ENCODE data around the gene CEP112. TPM values are rescaled to one million over a fixed set of nuclear protein-coding genes. Genes with fewer than 3 reads are reported as not detected.

The CEP112 gene
- total and polyA plus RNA-seq, 2 of the 8 experiments (the other 6 are each of a cell fraction or from before 2014, with no cell fraction given): 0.62 to 3.1 TPM

DNA sequence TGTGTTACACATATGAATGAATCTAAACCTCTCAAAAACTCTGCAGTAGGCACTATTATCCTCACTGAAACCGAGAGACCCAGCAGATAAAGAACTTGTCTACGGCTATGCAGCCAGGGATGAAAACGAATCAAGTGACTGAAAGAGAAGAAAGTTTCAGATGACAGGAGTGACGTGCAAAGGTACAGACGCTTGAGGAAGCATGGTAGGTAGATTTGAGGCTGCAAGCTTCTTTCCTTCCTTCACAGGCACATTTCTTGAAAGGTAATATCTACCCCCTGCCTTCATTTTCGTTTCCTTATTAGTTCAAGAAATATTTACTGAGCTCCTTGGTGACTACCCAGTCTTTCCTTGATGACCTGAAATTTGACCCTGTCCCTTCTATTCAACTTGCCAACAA, 418.9 kb downstream of the CEP112 start:
- DNase-seq (ENCODE audit: low read depth in 1 of 2, low spot score in 2 of 2): no peak
- peaks cover 0 to 6% (median 2%) of the 10 kb centered on the region in 4 experiments; a peak in 5 of 7 replicates for H3K4me1 ChIP-seq (replicated peaks in 1 of 4; ENCODE audit: control insufficient read depth in 3 of 4, insufficient read depth in 4 of 4, low read length in 3 of 4)
- no peak overlapping the region for H2BK120ac ChIP-seq (replicated peaks; ENCODE audit: low read depth, low read length)
- H3K23ac ChIP-seq (ENCODE audit: insufficient read length): no peak overlapping the region
- H3K14ac ChIP-seq (ENCODE audit: insufficient read length): no peak overlapping the region
- H4K91ac ChIP-seq (replicated peaks; ENCODE audit: insufficient read length, low read length): no peak overlapping the region
- H3K23me2 ChIP-seq (ENCODE audit: low read depth, low read length): no peaks in the 10 kb centered on the region
- no peak overlapping the region for H3K9ac ChIP-seq (replicated peaks in 1 of 4; ENCODE audit: extremely low read depth in 1 of 4, low read depth in 3 of 4, low read length in 3 of 4)
- no peak for FAIRE-seq
- no peak overlapping the region for H3K4me3 ChIP-seq (ENCODE audit: extremely low read depth in 1 of 4, insufficient read depth in 2 of 4, low read depth in 3 of 4, low read length in 4 of 4)
- no peaks in the 10 kb centered on the region; a peak in 1 of 4 replicates for H3K9me3 ChIP-seq (ENCODE audit: insufficient read depth in 2 of 2, low read depth in 1 of 2, low read length in 1 of 2)
- H3K27me3 ChIP-seq (replicated peaks in 1 of 4; ENCODE audit: control insufficient read depth in 3 of 4, extremely low read depth in 1 of 4, insufficient read depth in 3 of 4, low read length in 3 of 4): no peaks in the 10 kb centered on the region; a peak in 1 of 7 replicates
- no peak overlapping the region for H3K4ac ChIP-seq (replicated peaks; ENCODE audit: insufficient read length, low read depth, low read length)
- H3K27ac ChIP-seq (ENCODE audit: low read depth, low read length): no peak overlapping the region
- no peak overlapping the region for H3K4me2 ChIP-seq (ENCODE audit: insufficient read depth in 1 of 2, low read depth in 2 of 2, low read length in 2 of 2)
- no peaks in the 10 kb centered on the region for H3K36me3 ChIP-seq (ENCODE audit: control insufficient read depth in 2 of 4, insufficient read depth in 4 of 4, low read length in 3 of 4)
- no peaks in the 10 kb centered on the region for H4K20me1 ChIP-seq (replicated peaks in 1 of 2; ENCODE audit: control insufficient read depth in 1 of 2, insufficient read depth in 2 of 2, low read length in 2 of 2)
- H4K5ac ChIP-seq (ENCODE audit: insufficient read length, low read depth, low read length): no peak overlapping the region
- 87% methylated on average over 6 of the region's 6 CpGs; no CpG with 5 or more reads in 1 of the 2 experiments for WGBS, 2 experiments (ENCODE audit: extremely low coverage in 1 of 2, insufficient coverage in 1 of 2, insufficient read length in 1 of 2, insufficient replicate concordance in 2 of 2, low coverage in 1 of 2, low lambda C conversion rate in 2 of 2, missing lambda C conversion rate in 1 of 2)
- H3K79me1 ChIP-seq (ENCODE audit: low read depth, low read length): no peaks in the 10 kb centered on the region
- no peak overlapping the region for H2BK20ac ChIP-seq (ENCODE audit: low read length)
- ChIA-PET CTCF (ENCODE audit: partially characterized antibody) (interaction anchor here (1.5 to 3.7 kb wide), 2 partner anchors 23 to 392 kb away, joined by 6 to 35 read pairs; no protein-coding TSS in a partner anchor), POLR2A (ENCODE audit: partially characterized antibody) (no interaction called here)
- H2AK5ac ChIP-seq (ENCODE audit: low read depth, low read length): no peak overlapping the region
- H2BK5ac ChIP-seq (ENCODE audit: low read depth, low read length): no peak overlapping the region
- no peak overlapping the region for H2BK12ac ChIP-seq (ENCODE audit: low read depth, low read length)
- H3K79me2 ChIP-seq (ENCODE audit: control insufficient read depth in 1 of 2, insufficient read depth in 2 of 2, low read length in 2 of 2): no peaks in the 10 kb centered on the region
- H3K56ac ChIP-seq (replicated peaks; ENCODE audit: insufficient read length, low read depth, low read length): no peak overlapping the region
- no peak overlapping the region for H2AFZ ChIP-seq (ENCODE audit: low read length)
- H3K18ac ChIP-seq (ENCODE audit: extremely low read depth, low read length): no peak overlapping the region
- no peak overlapping the region for H2BK15ac ChIP-seq (ENCODE audit: low read length)
- no peak overlapping the region for H4K8ac ChIP-seq (ENCODE audit: extremely low read depth, insufficient read depth, low read length)
- TF ChIP-seq, protein P1, sequence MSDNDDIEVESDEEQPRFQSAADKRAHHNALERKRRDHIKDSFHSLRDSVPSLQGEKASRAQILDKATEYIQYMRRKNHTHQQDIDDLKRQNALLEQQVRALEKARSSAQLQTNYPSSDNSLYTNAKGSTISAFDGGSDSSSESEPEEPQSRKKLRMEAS (IDR thresholded peaks at IDR 0.05): no peak
- TF ChIP-seq JUND (IDR thresholded peaks at IDR 0.05; ENCODE audit: low read length): no peak
- no peak for TF ChIP-seq SP1 (IDR thresholded peaks at IDR 0.05; ENCODE audit: low read depth, low read length)
- no peak for TF ChIP-seq SP4 (IDR thresholded peaks at IDR 0.05; ENCODE audit: low read length)
- TF ChIP-seq, protein P2, sequence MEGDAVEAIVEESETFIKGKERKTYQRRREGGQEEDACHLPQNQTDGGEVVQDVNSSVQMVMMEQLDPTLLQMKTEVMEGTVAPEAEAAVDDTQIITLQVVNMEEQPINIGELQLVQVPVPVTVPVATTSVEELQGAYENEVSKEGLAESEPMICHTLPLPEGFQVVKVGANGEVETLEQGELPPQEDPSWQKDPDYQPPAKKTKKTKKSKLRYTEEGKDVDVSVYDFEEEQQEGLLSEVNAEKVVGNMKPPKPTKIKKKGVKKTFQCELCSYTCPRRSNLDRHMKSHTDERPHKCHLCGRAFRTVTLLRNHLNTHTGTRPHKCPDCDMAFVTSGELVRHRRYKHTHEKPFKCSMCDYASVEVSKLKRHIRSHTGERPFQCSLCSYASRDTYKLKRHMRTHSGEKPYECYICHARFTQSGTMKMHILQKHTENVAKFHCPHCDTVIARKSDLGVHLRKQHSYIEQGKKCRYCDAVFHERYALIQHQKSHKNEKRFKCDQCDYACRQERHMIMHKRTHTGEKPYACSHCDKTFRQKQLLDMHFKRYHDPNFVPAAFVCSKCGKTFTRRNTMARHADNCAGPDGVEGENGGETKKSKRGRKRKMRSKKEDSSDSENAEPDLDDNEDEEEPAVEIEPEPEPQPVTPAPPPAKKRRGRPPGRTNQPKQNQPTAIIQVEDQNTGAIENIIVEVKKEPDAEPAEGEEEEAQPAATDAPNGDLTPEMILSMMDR (IDR thresholded peaks at IDR 0.05; ENCODE audit: control extremely low read depth in 1 of 3, insufficient read depth in 1 of 3, low read depth in 1 of 3, low read length in 3 of 3): no peak
- TF ChIP-seq, protein P3, sequence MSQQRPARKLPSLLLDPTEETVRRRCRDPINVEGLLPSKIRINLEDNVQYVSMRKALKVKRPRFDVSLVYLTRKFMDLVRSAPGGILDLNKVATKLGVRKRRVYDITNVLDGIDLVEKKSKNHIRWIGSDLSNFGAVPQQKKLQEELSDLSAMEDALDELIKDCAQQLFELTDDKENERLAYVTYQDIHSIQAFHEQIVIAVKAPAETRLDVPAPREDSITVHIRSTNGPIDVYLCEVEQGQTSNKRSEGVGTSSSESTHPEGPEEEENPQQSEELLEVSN (IDR thresholded peaks at IDR 0.05): no peak
- no peak for TF ChIP-seq PHF8 (conservative IDR thresholded peaks at IDR 0.05; ENCODE audit: low read depth, low read length)
- no peak for TF ChIP-seq MAFK (IDR thresholded peaks at IDR 0.05; ENCODE audit: low read depth, low read length)
- no peak for TF ChIP-seq SIX5 (IDR thresholded peaks at IDR 0.05; ENCODE audit: low read depth, low read length)
- no peak for TF ChIP-seq BRCA1 (IDR thresholded peaks at IDR 0.05; ENCODE audit: low read depth, low read length)
- no peak for TF ChIP-seq SUZ12 (IDR thresholded peaks at IDR 0.05; ENCODE audit: low read length)
- no peak for TF ChIP-seq TAF7 (optimal IDR thresholded peaks at IDR 0.05; ENCODE audit: borderline replicate concordance, low read depth, low read length)

All from H1 (cell line).